Gastroesophageal sphincter (tissue), 4 donors: ENCODE results near the gene SEMA7A. TPM values are rescaled to one million over a fixed set of nuclear protein-coding genes. Genes with fewer than 3 reads are reported as not detected.

Source experiments
- ATAC-seq: fragments of 150-250 bp; one replicate; pipeline ENCODE4 v1.9.1; 2016; ENCODE audit warnings: mild to moderate bottlenecking, moderate library complexity
- H3K27ac ChIP-seq, 4 donors: fragments of 200-600 bp; sonication (generic) in 3 of 4; 1 replicate in 3 of 4; 2 replicates in 1 of 4; pipeline ENCODE4 v1.5.1; 2016 to 2019
- H3K27me3 ChIP-seq: fragments of 200-600 bp; sonication (generic); one replicate; pipeline ENCODE4 v1.5.1; 2019
- H3K36me3 ChIP-seq, 2 donors: fragments of 200-600 bp; sonication (generic); one replicate each; pipeline ENCODE4 v1.5.1; 2019; ENCODE audit warnings: control low read depth in 1 of 2
- H3K4me1 ChIP-seq, 3 donors: fragments of 200-600 bp; sonication (generic); 1 replicate in 2 of 3; 2 replicates in 1 of 3; pipeline ENCODE4 v1.5.1; 2016 to 2019; ENCODE audit warnings: control low read depth in 2 of 3
- H3K4me3 ChIP-seq, 2 donors: fragments of 200-600 bp; sonication (generic); one replicate each; pipeline ENCODE4 v1.5.1; 2019; ENCODE audit warnings: mild to moderate bottlenecking in 1 of 2, moderate library complexity in 1 of 2
- H3K9me3 ChIP-seq, 3 donors: fragments of 200-600 bp; sonication (generic); one replicate each; pipeline ENCODE4 v1.5.1; 2017 to 2019; ENCODE audit warnings: control low read depth in 2 of 3
- CTCF ChIP-seq, 4 experiments: fragments of 200-600 bp in 2 of 4; fragments of 450-650 bp in 2 of 4; sonication (generic) in 1 of 4; IDR thresholded peaks; one replicate each; pipeline ENCODE4 v1.5.1; 2017 to 2019; ENCODE audit warnings: antibody characterized with exemption in 4 of 4, mild to moderate bottlenecking in 2 of 4, moderate library complexity in 2 of 4
- EP300 ChIP-seq: sonication (generic); formaldehyde crosslinking; IDR thresholded peaks from one replicate; pipeline ENCODE4 v1.6.1; 2017; ENCODE audit warnings: antibody characterized with exemption, mild to moderate bottlenecking
- POLR2A ChIP-seq, 2 donors: fragments of 450-650 bp; IDR thresholded peaks; one replicate each; pipeline ENCODE4 v1.6.1; 2017; ENCODE audit warnings: antibody characterized with exemption in 2 of 2, mild to moderate bottlenecking in 2 of 2, moderate library complexity in 1 of 2
- POLR2AphosphoS5 ChIP-seq: sonication (generic); formaldehyde crosslinking; IDR thresholded peaks from one replicate; pipeline ENCODE4 v1.6.1; 2017; ENCODE audit warnings: antibody characterized with exemption
- WGBS, 2 donors: methylation state at CpG; one replicate each; pipeline ENCODE4 v1.1.5; 2018; ENCODE audit warnings: low coverage in 1 of 2; 5-methylcytosine and 5-hydroxymethylcytosine counted together
- total RNA-seq, 4 donors: library from RNA; depleted of rRNA; stranded (reverse); fragments of >200 nt; gene quantifications; one replicate each; pipeline ENCODE4 v1.1.0, GENCODE V29; 2016

The SEMA7A gene
- total RNA-seq, 4 donors from 2014 or later, result 0.93 to 2.7 (median 1.8) TPM

DNA sequence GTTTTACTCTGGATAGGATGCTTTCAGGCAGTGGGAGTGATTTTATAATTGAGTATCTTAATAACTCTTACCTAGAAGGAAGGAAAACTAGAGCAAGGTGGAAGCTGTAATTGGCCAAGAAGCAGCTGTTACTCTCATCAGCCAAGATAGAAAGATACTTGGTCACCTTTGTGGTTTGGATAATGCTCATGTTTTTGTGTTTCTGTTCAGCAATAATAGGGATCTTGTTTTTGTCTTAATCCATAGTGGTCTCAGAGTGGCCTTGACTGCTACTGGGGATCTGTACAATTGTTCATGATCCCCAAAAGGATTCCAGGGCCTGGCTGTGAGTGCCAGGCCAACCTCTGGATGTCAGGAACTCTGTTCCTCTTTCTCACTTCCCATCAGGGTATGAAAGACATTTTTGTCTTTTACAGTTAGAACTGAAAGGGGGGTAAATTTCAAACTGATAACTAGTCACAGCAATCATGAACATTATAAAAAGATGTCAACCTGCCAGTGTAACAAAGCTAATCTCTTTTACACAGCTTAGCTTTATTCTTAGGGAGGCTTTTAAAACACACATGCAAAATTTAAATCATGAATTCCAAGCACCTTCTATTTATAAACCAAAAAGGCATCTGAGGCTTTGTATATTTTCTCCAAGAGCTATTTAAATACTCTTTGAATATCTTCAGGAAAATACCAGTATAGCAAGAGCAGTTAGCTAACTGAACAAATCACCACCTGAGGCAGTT is 21.2 kb upstream of the SEMA7A start:
- ATAC-seq, result no peak
- Histone ChIP-seq H3K36me3 (peaks cover 0 to 87% of the 10 kb centered on the region in 2 donors), H3K4me3 (no peak overlapping the region), H3K4me1 (peaks cover 0 to 19% (median under 1%) of the 10 kb centered on the region in 3 donors), H3K27ac (no peak overlapping the region), H3K27me3 (no peaks in the 10 kb centered on the region), H3K9me3 (no peaks in the 10 kb centered on the region)
- TF ChIP-seq EP300, result no peak
- TF ChIP-seq POLR2AphosphoS5, result no peak
- TF ChIP-seq CTCF (IDR thresholded peaks at IDR 0.05), result no peak
- TF ChIP-seq POLR2A (IDR thresholded peaks at IDR 0.05), result no peak

- H3K9me3 ChIP-seq, result no peaks in the 10 kb centered on the region
- H3K27me3 ChIP-seq, result no peaks in the 10 kb centered on the region
- WGBS, 2 donors, result 71 to 77% methylated on average over 12 to 13 of the region's 13 CpGs
- peaks cover 0 to 95% of the 10 kb centered on the region in 2 donors for H3K36me3 ChIP-seq
- H3K4me3 ChIP-seq, result no peak overlapping the region
- ATAC-seq, result no peak
- TF ChIP-seq POLR2A (IDR thresholded peaks at IDR 0.05) (no peak), CTCF (IDR thresholded peaks at IDR 0.05) (no peak), POLR2AphosphoS5 (no peak), EP300 (no peak)
- H3K27ac ChIP-seq, result no peak overlapping the region
- peaks cover 0 to 11% (median 0%) of the 10 kb centered on the region in 3 donors for H3K4me1 ChIP-seq
Measured at GRCh38 chr15:74453925-74454763, 20.4 kb upstream of the SEMA7A start.

DNA sequence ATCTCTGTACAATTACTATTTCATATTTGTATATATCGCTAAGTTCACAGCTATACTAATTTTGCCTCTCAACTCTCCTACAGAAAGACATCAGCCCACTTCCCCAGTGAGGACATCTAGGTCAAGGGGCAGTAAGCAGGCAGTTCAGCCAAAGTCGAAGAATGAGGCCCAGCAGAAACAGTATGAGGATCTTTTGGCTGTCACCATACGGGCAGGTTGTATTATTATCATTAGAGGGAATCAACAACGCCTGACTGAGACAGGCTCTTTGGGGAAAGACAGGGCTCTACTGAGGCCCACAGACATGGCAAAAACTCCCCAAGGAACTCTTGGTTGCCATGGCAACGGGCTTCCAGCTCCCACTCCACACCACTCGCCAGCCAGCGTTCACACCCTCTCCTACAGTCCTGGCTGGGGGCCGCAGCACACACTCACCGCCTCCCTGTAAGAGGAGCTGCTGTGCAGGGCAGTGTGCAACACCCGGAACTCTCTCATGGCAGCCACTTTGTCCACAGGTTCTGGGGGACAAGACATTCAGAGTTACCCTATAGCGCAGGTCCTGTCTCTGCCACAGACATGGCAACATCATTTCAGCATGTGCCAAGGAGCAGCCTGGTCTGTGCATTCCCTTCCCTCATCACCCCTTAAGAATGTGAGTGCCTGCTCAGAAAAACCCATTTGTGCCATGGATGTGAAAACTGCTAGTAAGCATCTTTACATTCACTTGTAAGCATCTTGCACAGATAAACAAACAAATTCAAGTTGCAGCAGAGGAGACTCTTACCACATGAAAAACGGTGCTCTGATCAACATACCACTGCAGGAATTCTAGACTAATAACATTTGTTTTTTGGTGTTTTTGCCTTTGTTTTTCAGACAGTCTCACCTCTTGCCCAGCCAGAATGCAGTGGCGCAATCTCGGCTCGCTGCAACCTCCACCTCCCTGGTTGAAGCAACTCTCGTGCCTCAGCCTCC is 18.4 kb upstream of the SEMA7A start:
- Histone ChIP-seq H3K27me3 (no peaks in the 10 kb centered on the region), H3K27ac (no peak overlapping the region), H3K36me3 (peaks cover 0 to 100% of the 10 kb centered on the region in 2 donors), H3K9me3 (no peaks in the 10 kb centered on the region), H3K4me1 (peaks cover 0 to 9% (median 0%) of the 10 kb centered on the region in 3 donors), H3K4me3 (no peak overlapping the region)
- TF ChIP-seq CTCF (IDR thresholded peaks at IDR 0.05), result no peak
- ATAC-seq, result no peak
- WGBS, 2 donors, result 84 to 92% methylated on average over 6 to 12 of the region's 16 CpGs

DNA sequence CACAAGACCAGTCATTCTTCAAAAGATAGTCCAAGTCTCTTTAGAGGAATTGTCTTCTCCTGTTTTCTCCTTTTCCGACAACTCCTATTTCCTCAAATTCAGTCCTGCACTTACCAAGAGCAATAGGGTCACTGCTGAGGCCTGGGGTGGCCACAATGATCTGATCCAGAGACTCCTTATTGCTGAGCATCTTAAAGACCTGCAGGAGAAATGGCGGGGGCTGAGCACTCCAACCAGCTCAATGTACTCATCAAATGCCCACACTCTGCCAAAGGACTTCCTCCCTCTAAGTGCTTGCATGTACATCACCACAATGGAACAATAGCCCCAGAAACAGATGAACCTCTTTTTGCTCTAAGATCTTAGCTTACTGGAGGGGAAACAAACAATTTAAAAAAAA is 17.6 kb upstream of the SEMA7A start:
- Histone ChIP-seq H3K27me3 (no peaks in the 10 kb centered on the region), H3K27ac (no peak overlapping the region), H3K36me3 (peaks cover 0 to 100% of the 10 kb centered on the region in 2 donors), H3K4me1 (peaks cover 0 to 9% (median 0%) of the 10 kb centered on the region in 3 donors), H3K9me3 (no peaks in the 10 kb centered on the region), H3K4me3 (no peak overlapping the region)
- no peak for ATAC-seq
- WGBS, 2 donors, result 88 to 94% methylated on average over 1 to 2 of the region's 2 CpGs
- TF ChIP-seq POLR2AphosphoS5 (no peak), CTCF (IDR thresholded peaks at IDR 0.05) (no peak), POLR2A (IDR thresholded peaks at IDR 0.05) (no peak), EP300 (no peak)
